Measurements from ENCODE around the gene CFAP410.

GRCh38 chr21:44365967-44366585 is 26.9 kb upstream of the CFAP410 start:
- no peak for TF ChIP-seq CTCF (IDR thresholded peaks at IDR 0.05)
- TF ChIP-seq EP300 (IDR thresholded peaks at IDR 0.05), result no peak
- TF ChIP-seq POLR2AphosphoS5 (IDR thresholded peaks at IDR 0.05), result no peak

Measured in stomach (tissue), 4 donors.